Non-pigmented ciliary epithelial cell (primary cell): Measurements from ENCODE around the gene FLNA.
"Not testable (repeated sequence)": the region's sequence is repeated elsewhere in the genome, so short reads cannot be mapped to it uniquely, and the experiment has no call there.

Experiments used
- DNase-seq: peaks from one replicate; pipeline ENCODE4 v3.0.0-alpha.2; 2010; ENCODE audit warnings: low read depth

FLNA gene

GRCh38 chrX:154305541-154306205 is 68.8 kb downstream of the FLNA start:
- DNase-seq = no peak

DNA sequence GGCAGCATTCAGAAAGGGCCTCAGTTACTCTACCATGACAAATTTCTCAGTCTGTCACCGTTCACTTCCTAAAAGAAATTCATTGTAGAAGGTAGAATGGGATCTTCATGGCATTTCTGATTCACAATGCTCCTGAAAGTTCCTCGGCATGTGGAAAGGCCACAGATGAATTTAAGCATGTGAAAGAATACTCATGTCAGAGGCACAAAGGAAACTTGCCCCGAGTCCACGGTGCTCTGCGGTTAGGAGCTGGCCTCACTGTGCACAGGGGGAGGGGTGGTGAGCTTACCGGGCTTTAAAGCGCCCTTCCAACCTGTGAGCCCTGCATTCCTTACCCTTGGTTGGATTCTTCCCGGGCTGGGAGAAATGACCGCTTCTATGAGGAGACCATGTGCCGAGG is 69.6 kb downstream of the FLNA start:
- DNase-seq = no peak

- no peak for DNase-seq
Measured at GRCh38 chrX:154303476-154303875, 71.0 kb downstream of the FLNA start.

GRCh38 chrX:154302998-154303397 is 71.4 kb downstream of the FLNA start:
- not testable (repeated sequence) for DNase-seq

DNA sequence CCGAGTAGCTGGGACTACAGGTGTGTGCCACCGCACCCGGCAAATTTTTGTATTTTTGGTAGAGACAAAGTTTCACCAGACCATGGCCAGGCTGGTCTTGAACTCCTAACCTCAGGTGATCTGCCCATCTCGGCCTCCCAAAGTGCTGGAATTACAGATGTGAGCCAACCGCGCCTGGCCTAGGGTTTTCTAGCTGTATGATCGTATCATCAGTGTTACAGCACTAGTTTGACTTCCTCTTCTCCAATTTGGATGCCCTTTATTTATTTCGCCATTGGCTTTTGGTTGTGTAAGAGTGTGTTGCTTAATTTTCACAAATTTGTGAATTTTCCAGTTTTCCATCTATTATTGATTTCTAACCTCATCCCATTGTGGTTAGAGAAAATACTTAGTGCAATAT is 73.6 kb downstream of the FLNA start:
- no peak for DNase-seq
